Right hindlimb (tissue), 1 donor: ENCODE data around the gene NLRC5.
"Not testable (repeated sequence)": the region's sequence is repeated elsewhere in the genome, so short reads cannot be mapped to it uniquely, and the experiment has no call there.

Experiments used
- DNase-seq: peaks from one replicate; pipeline ENCODE4 v3.0.0-alpha.2; 2018

The NLRC5 gene

GRCh38 chr16:56982695-56983094 lies 6.7 kb upstream of the NLRC5 start:
- no peak for DNase-seq

GRCh38 chr16:56983211-56983751 lies 6.1 kb upstream of the NLRC5 start:
- no peak for DNase-seq

GRCh38 chr16:56984639-56985038 lies 4.7 kb upstream of the NLRC5 start:
- DNase-seq: no peak

DNA sequence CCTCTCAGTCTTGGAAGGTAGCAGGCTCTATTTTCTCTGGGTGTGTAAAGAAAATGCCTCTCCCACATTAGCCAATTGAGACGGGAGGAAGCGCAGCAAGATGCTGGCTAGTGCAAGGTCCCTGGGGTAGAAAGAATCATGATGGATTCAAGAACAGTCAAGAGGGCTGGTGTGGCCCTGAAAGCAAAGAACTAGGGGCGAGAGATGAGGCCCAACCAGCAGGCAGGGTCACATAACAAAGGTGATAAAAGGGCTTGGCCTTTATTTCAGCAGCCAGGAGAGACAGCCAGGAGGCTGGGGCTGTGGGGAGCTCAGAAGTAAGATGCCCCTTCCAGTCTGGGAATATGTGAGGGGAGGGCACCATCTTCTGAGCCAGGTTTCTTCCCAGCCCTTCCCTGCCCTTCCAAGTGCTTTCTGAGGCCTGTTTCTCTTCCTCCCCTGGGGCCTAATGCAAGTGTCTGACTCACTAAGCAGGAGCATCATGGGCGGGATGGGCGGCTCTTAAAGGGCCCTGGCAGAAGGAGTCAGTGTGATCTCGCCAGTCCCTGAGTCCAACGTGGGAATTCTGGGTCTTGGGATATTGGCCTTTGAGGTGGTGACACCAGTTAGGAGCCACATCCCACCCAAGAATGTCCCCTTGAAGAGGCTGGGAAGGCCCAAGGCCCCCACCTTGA lies 3.9 kb upstream of the NLRC5 start:
- DNase-seq: peak; percentile 31

DNA sequence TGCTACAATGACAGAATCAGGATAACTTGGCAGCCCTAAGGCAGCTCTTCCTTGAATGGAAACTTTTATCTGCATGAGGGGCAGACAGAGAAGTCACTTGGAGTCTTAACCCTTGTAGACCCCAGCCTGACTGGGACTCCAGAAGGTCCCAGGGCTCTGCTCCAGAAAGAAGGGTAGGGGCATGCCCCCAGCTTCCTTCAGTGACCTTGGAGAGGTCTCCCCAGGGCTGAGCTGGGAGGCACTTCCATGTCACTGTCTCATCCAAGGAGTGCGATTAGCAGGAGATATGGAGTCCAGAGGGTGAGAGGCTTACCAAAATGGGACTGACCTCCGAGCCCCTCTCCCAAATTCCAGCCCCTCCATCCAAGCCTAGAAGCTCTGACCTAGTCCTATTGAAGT lies 3.4 kb upstream of the NLRC5 start:
- no peak for DNase-seq

DNA sequence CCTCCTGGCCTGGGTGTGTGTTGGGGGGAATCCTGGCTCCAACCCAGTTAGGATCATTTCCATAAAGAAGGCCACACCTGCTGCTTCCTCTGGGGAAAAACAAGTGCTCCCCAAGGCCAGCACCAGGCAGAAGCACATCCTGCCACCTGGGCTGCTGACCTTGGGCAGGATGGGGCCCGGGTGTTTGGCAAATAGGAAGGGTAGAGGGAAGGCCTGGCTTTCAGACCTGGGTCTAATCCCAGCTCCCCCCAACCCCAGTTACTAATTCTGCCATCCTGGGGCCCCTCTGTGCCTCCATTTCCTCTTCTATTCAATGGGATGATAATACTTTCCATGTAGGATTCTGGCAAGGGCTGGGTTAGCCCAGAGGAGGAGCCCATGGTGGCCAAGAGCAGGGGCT lies 3.0 kb upstream of the NLRC5 start:
- DNase-seq: no peak

DNA sequence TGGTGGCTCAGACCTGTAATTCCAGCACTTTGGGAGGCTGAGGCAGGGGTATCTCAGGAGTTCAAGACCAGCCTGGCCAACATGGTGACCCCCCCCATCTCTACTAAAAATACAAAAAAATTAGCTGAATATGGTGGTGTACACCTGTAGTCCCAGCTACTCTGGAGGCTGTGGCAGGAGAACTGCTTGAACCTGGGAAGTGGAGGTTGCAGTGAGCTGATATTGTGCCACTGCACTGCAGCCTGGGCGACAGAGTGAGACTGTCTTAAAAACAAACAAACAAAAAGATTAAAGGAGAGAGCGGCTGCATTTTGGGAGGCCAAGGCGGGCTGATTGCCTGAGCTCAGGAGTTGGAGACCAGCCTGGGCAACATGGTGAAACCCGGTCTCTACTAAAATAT lies 2.4 kb upstream of the NLRC5 start:
- not testable (repeated sequence) for DNase-seq

- DNase-seq: no peak
Observed at GRCh38 chr16:56987692-56988091, 1.7 kb upstream of the NLRC5 start.

DNA sequence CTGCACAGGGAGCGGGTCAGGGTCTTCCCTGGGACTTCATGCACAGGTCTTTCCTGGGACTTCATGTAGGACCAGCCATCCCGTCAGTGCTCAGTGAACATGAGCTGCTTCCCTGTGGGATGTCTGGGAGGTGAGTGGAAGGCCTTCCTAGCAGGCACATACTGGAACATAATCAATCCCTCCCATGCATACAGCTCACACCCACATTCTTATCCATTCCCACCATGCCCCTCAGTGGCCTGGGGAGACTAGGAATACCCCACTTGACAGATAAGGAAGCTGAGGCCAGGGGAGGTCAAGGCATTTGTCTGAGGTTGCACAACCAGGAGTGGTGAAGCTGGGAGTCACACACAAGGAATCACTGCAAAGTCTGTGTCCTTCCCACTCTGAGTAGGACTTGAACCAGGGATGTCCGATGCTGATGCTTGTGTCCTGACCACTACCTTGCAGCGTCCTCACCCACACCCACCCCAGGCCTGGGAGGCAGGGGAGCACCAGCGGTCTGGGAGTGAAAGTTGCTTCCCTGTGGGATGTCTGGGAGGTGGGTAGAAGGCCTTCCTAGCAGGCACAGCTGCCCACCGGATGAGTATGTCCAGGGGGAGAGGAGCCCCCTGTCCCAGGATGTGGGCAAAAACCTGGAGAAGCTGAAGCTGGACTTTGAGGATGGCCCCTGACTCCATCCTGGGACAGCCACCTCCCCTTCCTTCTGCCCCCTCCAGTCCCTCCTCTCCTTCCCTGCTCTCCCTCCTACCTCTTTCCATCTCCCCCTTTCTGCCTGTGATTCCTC lies 1.0 kb upstream of the NLRC5 start:
- DNase-seq: no peak

GRCh38 chr16:56989988-56990387 lies 631 bp downstream of the NLRC5 start:
- DNase-seq: no peak

DNA sequence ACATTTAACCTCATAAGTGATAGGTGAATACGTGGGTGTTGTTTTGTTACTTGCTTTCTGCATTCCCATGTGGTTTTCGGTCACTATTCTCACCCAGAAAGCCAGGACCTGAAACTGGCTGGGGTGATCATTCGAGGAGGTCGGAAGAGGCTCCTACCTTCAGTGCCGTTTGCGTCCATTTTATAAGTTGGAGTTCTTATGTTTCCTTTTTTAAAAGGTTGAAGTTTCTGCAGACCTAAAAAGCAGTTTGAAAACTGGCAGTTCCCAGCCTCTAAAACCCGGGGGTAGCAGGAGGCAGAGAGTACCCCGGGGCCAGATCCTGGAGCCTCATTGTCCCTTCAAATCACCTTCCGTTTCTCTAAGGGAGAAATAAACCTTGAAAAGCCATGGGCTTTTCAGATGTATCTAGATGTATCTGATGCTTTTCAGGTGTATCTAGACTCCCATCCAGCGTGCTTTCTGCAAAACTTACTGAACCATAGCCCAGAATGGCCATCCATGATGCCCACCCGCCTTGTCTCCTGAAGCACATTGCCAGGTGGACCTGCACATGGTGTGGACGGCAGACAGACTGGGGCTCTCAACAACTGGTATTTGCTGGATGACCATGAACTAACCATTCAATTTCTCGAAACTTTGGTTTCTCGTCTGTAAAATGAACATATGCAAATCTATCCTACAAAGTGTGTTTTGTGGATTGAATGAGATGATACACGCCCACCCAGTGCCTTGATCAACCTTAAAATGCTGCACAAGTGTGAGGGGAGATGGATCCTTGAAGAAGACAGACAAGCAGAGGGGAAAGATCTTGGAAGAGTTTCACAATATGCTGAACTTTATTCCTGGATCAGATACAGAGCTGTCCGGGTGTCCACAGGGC lies 1.3 kb downstream of the NLRC5 start:
- DNase-seq: no peak

- DNase-seq: not testable (repeated sequence)
Observed at GRCh38 chr16:56992431-56992830, 3.1 kb downstream of the NLRC5 start.

- no peak for DNase-seq
Observed at GRCh38 chr16:56993204-56993603, 3.8 kb downstream of the NLRC5 start.

- no peak for DNase-seq
Observed at GRCh38 chr16:56994311-56994710, 5.0 kb downstream of the NLRC5 start.

DNA sequence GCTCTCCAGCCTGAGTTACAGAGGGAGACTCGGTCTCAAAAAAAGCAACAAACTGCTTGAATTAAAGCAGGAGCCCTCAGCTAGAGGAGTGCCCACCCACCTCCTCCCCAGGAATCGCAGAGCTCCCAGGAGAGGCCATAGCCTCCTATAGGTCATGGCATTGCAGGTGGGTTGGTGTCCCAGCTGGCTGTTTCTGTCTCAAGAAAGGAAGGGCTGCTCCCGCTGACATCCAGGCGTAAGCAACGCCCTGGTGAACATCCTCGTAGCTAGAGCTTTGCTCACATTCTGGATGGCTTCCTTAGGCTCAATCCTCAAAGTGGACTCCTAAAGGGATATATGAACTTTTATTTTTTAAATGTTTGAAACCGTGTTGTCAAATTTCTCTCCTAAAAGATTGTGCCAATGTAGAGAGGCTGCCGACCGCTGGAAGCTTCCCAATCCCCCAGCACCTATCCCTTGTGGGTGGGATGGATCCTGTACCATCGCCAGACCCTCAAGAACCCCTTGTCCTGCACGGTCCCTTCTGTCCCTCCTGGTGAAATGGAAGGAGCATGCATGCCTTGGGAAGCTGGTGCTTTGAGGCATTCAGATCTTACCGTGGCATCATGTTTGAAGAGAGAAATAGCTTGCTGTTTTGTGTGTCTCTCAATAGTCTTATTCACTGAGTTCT lies 5.9 kb downstream of the NLRC5 start:
- DNase-seq: no peak

GRCh38 chr16:56997264-56997663 lies 7.9 kb downstream of the NLRC5 start:
- DNase-seq: no peak

DNA sequence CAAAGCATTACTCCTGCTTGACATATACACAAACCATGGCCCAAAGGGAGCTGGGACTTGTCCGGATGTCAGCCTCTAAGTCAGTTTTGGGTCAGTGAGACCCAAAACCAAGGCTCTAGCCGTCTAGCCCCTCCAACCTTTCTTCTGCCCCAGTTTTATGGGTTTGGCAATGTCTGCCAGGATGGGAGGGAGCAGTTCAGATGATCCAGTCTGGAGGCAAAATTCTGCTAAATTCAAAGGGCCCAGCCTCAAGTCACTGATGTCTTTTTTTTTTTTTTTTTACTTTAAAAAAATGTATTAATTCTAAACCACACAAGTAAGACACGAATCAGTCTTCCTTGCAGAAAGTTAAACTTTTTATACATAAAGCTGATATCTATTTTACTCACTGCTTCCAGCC lies 8.6 kb downstream of the NLRC5 start:
- no peak for DNase-seq

- no peak for DNase-seq
Observed at GRCh38 chr16:56998352-56998751, 9.0 kb downstream of the NLRC5 start.

GRCh38 chr16:56998861-56999260 lies 9.5 kb downstream of the NLRC5 start:
- no peak for DNase-seq

DNA sequence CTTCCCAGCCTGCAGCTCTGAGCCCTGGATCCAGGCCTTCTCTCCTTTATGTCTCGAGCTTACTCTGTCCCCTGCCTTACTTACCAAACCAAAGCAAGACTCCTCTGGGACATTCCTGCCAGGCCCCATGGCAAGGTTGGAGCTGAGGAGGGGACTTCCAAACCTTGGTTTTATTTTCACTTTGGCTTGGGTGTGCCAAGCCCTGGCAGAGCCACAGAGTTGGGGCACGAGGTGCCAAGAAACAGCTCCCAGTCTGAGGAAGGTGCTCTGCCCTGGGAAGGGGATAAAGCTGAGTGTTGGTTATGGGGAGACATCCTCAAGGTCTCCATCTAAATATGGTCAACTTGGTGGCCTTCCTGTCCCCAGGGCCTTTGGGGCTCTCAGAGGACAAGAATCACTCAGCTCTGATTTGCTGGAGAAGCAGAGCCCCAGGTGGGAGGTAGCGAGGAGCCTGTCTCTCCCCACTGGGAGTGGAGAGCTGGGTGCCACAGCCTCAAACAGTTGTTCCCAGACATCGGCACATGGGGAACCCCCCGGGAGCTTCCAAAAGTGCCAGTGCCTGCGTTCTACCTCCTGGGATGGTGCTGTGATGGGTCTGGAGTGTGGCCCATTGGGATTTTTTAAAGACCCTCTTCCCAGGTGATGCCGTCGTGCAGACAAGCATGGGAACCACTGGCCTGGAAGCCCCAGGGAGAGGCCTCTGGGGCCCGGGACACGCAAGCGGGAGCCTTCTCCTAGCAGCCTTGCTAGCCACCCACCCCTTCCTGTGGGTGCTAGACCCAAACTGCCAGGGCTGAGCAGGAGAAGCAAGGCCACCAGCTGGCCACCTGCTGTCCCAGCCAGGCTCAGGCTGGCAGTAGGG lies 10.3 kb downstream of the NLRC5 start:
- no peak for DNase-seq

DNA sequence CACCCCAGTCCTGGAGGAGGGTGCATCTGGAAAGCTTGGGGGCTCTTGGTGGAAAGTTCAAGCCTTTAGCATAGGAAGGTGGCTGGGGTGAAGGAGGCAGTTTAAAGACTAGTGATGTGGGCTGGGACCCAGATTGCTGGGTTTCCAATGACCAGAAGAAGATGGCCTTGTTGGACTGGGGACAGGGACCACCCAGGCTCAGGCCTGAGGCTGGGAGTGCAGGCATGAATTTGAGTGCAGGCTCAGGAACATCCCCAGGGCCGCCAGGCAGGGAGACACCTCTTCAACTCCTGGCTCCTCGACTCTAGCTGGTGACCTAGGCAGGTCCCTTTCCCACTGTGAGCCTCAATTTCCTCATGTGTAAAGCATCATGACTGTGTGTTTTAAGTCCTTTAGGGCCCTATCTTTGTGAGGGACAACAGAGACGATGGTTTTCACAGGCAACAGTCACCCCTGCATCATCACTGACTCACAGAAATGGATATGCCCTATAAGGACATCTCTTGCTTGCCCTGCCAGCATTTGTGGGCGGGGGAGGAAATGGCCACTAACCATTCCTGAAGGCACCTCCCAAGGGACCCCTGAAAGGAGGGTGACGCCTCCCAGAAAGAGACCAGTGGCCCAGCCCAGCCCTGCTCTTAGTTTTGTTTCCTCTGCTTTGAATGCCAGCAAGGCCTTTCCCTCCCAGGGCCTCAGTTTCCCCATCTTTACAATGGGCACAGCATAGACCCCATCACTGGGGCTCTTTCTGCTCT lies 11.1 kb downstream of the NLRC5 start:
- DNase-seq: no peak
